ENCODE measurements around the gene MDH1.

Gene MDH1

GRCh38 chr2:63545023-63545422 is 43.7 kb upstream of the MDH1 start:
- Histone ChIP-seq H2BK120ac (ENCODE audit: low read depth, low read length) (no peak overlapping the region), H4K8ac (ENCODE audit: low read depth, low read length) (no peak overlapping the region)
- no CpG with 5 or more reads among the region's 2 CpGs for WGBS, 2 donors (ENCODE audit: extremely low coverage in 2 of 2, insufficient read length in 2 of 2, insufficient replicate concordance in 1 of 2)

GRCh38 chr2:63553049-63553448 is 35.7 kb upstream of the MDH1 start:
- Histone ChIP-seq H3K36me3 (replicated peaks in 1 of 2; ENCODE audit: control insufficient read depth in 2 of 2, insufficient read depth in 2 of 2, low read length in 2 of 2) (no peaks in the 10 kb centered on the region), H4K91ac (ENCODE audit: low read depth, low read length, poor library complexity) (no peak overlapping the region), H3K4me3 (ENCODE audit: low read length in 2 of 2) (no peak overlapping the region), H4K8ac (ENCODE audit: low read depth, low read length) (no peak overlapping the region), H3K79me1 (ENCODE audit: low read depth, low read length) (no peaks in the 10 kb centered on the region), H2BK15ac (ENCODE audit: low read length) (no peak overlapping the region), H3K18ac (ENCODE audit: low read length) (no peak overlapping the region), H3K14ac (ENCODE audit: low read length) (no peak overlapping the region), H3K9ac (ENCODE audit: low read depth, low read length, poor library complexity) (no peak overlapping the region), H3K4ac (ENCODE audit: low read length) (no peak overlapping the region), H3K23ac (ENCODE audit: low read depth, low read length, poor library complexity) (no peak overlapping the region), H3K4me2 (ENCODE audit: insufficient read depth, low read length, poor library complexity, severe bottlenecking) (no peak overlapping the region), H3K27ac (replicated peaks; ENCODE audit: low read length) (no peak overlapping the region), H2BK120ac (ENCODE audit: low read depth, low read length) (no peak overlapping the region), H2AFZ (ENCODE audit: low read length) (no peak overlapping the region), H3K27me3 (ENCODE audit: control insufficient read depth in 3 of 3, insufficient read depth in 3 of 3, low read depth in 1 of 3, low read length in 3 of 3) (no peaks in the 10 kb centered on the region), H3K4me1 (ENCODE audit: control insufficient read depth in 2 of 2, insufficient read depth in 1 of 2, low read depth in 1 of 2, low read length in 2 of 2) (no peaks in the 10 kb centered on the region), H2BK12ac (ENCODE audit: low read length) (no peak overlapping the region), H3K9me3 (replicated peaks in 1 of 2; ENCODE audit: control insufficient read depth in 2 of 2, insufficient read depth in 1 of 2, low read depth in 1 of 2, low read length in 2 of 2) (peaks cover 0 to 3% of the 10 kb centered on the region in 2 donors), H2BK5ac (ENCODE audit: low read length) (no peak overlapping the region), H2AK5ac (ENCODE audit: low read depth, low read length) (no peak overlapping the region)
- DNase-seq (ENCODE audit: low spot score), result no peak
- no CpG with 5 or more reads among the region's 4 CpGs for WGBS, 2 donors (ENCODE audit: extremely low coverage in 2 of 2, insufficient read length in 2 of 2, insufficient replicate concordance in 1 of 2)

More at GRCh38 chr2:63545023-63545422, 43.7 kb upstream of the MDH1 start:
- Histone ChIP-seq H2BK12ac (ENCODE audit: low read length) (no peak overlapping the region), H2AFZ (ENCODE audit: low read length) (no peak overlapping the region), H3K23ac (ENCODE audit: low read depth, low read length, poor library complexity) (no peak overlapping the region), H3K27ac (replicated peaks; ENCODE audit: low read length) (no peak overlapping the region), H3K79me1 (ENCODE audit: low read depth, low read length) (no peaks in the 10 kb centered on the region), H2AK5ac (ENCODE audit: low read depth, low read length) (no peak overlapping the region), H3K36me3 (replicated peaks in 1 of 2; ENCODE audit: control insufficient read depth in 2 of 2, insufficient read depth in 2 of 2, low read length in 2 of 2) (no peaks in the 10 kb centered on the region), H3K4me2 (ENCODE audit: insufficient read depth, low read length, poor library complexity, severe bottlenecking) (no peak overlapping the region), H3K9me3 (replicated peaks in 1 of 2; ENCODE audit: control insufficient read depth in 2 of 2, insufficient read depth in 1 of 2, low read depth in 1 of 2, low read length in 2 of 2) (no peaks in the 10 kb centered on the region), H4K91ac (ENCODE audit: low read depth, low read length, poor library complexity) (no peak overlapping the region), H3K4ac (ENCODE audit: low read length) (no peak overlapping the region), H3K27me3 (ENCODE audit: control insufficient read depth in 3 of 3, insufficient read depth in 3 of 3, low read depth in 1 of 3, low read length in 3 of 3) (no peaks in the 10 kb centered on the region), H3K18ac (ENCODE audit: low read length) (no peak overlapping the region), H3K4me1 (ENCODE audit: control insufficient read depth in 2 of 2, insufficient read depth in 1 of 2, low read depth in 1 of 2, low read length in 2 of 2) (no peaks in the 10 kb centered on the region), H2BK15ac (ENCODE audit: low read length) (no peak overlapping the region), H2BK5ac (ENCODE audit: low read length) (no peak overlapping the region), H3K4me3 (ENCODE audit: low read length in 2 of 2) (no peak overlapping the region), H3K9ac (ENCODE audit: low read depth, low read length, poor library complexity) (no peak overlapping the region), H3K14ac (ENCODE audit: low read length) (no peak overlapping the region)
- DNase-seq (ENCODE audit: low spot score), result no peak

GRCh38 chr2:63555299-63555698 is 33.5 kb upstream of the MDH1 start:
- Histone ChIP-seq H3K27ac (replicated peaks; ENCODE audit: low read length) (no peak overlapping the region), H3K4ac (ENCODE audit: low read length) (no peak overlapping the region), H2AK5ac (ENCODE audit: low read depth, low read length) (no peak overlapping the region), H3K18ac (ENCODE audit: low read length) (no peak overlapping the region), H4K91ac (ENCODE audit: low read depth, low read length, poor library complexity) (no peak overlapping the region), H2AFZ (ENCODE audit: low read length) (no peak overlapping the region), H2BK5ac (ENCODE audit: low read length) (peak overlapping the region; percentile 39), H3K27me3 (ENCODE audit: control insufficient read depth in 3 of 3, insufficient read depth in 3 of 3, low read depth in 1 of 3, low read length in 3 of 3) (no peaks in the 10 kb centered on the region), H3K79me1 (ENCODE audit: low read depth, low read length) (no peaks in the 10 kb centered on the region), H3K14ac (ENCODE audit: low read length) (no peak overlapping the region), H2BK12ac (ENCODE audit: low read length) (no peak overlapping the region), H3K9ac (ENCODE audit: low read depth, low read length, poor library complexity) (no peak overlapping the region), H2BK15ac (ENCODE audit: low read length) (no peak overlapping the region), H3K23ac (ENCODE audit: low read depth, low read length, poor library complexity) (no peak overlapping the region), H3K9me3 (replicated peaks in 1 of 2; ENCODE audit: control insufficient read depth in 2 of 2, insufficient read depth in 1 of 2, low read depth in 1 of 2, low read length in 2 of 2) (peaks cover 0 to 7% of the 10 kb centered on the region in 2 donors), H3K4me3 (ENCODE audit: low read length in 2 of 2) (no peak overlapping the region), H2BK120ac (ENCODE audit: low read depth, low read length) (no peak overlapping the region), H3K36me3 (replicated peaks in 1 of 2; ENCODE audit: control insufficient read depth in 2 of 2, insufficient read depth in 2 of 2, low read length in 2 of 2) (no peaks in the 10 kb centered on the region), H4K8ac (ENCODE audit: low read depth, low read length) (no peak overlapping the region), H3K4me1 (ENCODE audit: control insufficient read depth in 2 of 2, insufficient read depth in 1 of 2, low read depth in 1 of 2, low read length in 2 of 2) (no peaks in the 10 kb centered on the region), H3K4me2 (ENCODE audit: insufficient read depth, low read length, poor library complexity, severe bottlenecking) (no peak overlapping the region)
- DNase-seq (ENCODE audit: low spot score), result no peak
- no CpG with 5 or more reads among the region's 7 CpGs for WGBS, 2 donors (ENCODE audit: extremely low coverage in 2 of 2, insufficient read length in 2 of 2, insufficient replicate concordance in 1 of 2)

- no peak overlapping the region for H2AFZ ChIP-seq (ENCODE audit: low read length)
- H4K91ac ChIP-seq (ENCODE audit: low read depth, low read length, poor library complexity), result no peak overlapping the region
- H3K4ac ChIP-seq (ENCODE audit: low read length), result no peak overlapping the region
- H2AK5ac ChIP-seq (ENCODE audit: low read depth, low read length), result no peak overlapping the region
- no peak overlapping the region for H3K18ac ChIP-seq (ENCODE audit: low read length)
- H2BK120ac ChIP-seq (ENCODE audit: low read depth, low read length), result no peak overlapping the region
- no peaks in the 10 kb centered on the region for H3K79me1 ChIP-seq (ENCODE audit: low read depth, low read length)
- H3K9me3 ChIP-seq (replicated peaks in 1 of 2; ENCODE audit: control insufficient read depth in 2 of 2, insufficient read depth in 1 of 2, low read depth in 1 of 2, low read length in 2 of 2), result peaks cover 0 to 7% of the 10 kb centered on the region in 2 donors
- no peak overlapping the region for H3K23ac ChIP-seq (ENCODE audit: low read depth, low read length, poor library complexity)
- no peak overlapping the region for H3K4me2 ChIP-seq (ENCODE audit: insufficient read depth, low read length, poor library complexity, severe bottlenecking)
- H3K27me3 ChIP-seq (ENCODE audit: control insufficient read depth in 3 of 3, insufficient read depth in 3 of 3, low read depth in 1 of 3, low read length in 3 of 3), result no peaks in the 10 kb centered on the region
- WGBS, 2 donors (ENCODE audit: extremely low coverage in 2 of 2, insufficient read length in 2 of 2, insufficient replicate concordance in 1 of 2), result no CpG with 5 or more reads among the region's 3 CpGs
- H3K14ac ChIP-seq (ENCODE audit: low read length), result no peak overlapping the region
- H3K4me3 ChIP-seq (ENCODE audit: low read length in 2 of 2), result no peak overlapping the region
- no peaks in the 10 kb centered on the region for H3K4me1 ChIP-seq (ENCODE audit: control insufficient read depth in 2 of 2, insufficient read depth in 1 of 2, low read depth in 1 of 2, low read length in 2 of 2)
- H3K36me3 ChIP-seq (replicated peaks in 1 of 2; ENCODE audit: control insufficient read depth in 2 of 2, insufficient read depth in 2 of 2, low read length in 2 of 2), result no peaks in the 10 kb centered on the region
- H3K9ac ChIP-seq (ENCODE audit: low read depth, low read length, poor library complexity), result no peak overlapping the region
- no peak overlapping the region for H3K27ac ChIP-seq (replicated peaks; ENCODE audit: low read length)
- H2BK12ac ChIP-seq (ENCODE audit: low read length), result no peak overlapping the region
- DNase-seq (ENCODE audit: low spot score), result no peak
- H2BK5ac ChIP-seq (ENCODE audit: low read length), result no peak overlapping the region
- H4K8ac ChIP-seq (ENCODE audit: low read depth, low read length), result no peak overlapping the region
- no peak overlapping the region for H2BK15ac ChIP-seq (ENCODE audit: low read length)
Observed at GRCh38 chr2:63555931-63556330, 32.8 kb upstream of the MDH1 start.

Data from neuronal stem cell (in vitro differentiated cells).